KBM-7 (cell line): ENCODE data around the gene SCRT2.

Experiments used
- DNase-seq: peaks from one replicate; pipeline ENCODE4 v3.0.0-alpha.2; 2015
- in situ Hi-C: fragments of 300-500 bp; cut with MboI; formaldehyde crosslinking; loops from 2 replicates; pipeline ENCODE4 v1.14.3; 2020; ENCODE audit warnings: low sequenced_read_pairs, low pct_unique_long_range_greater_than_20kb, mixed read lengths

Gene SCRT2

GRCh38 chr20:615514-615913 is 60.1 kb downstream of the SCRT2 start:
- in situ Hi-C loops = no loop called here
- no peak for DNase-seq

- no peak for DNase-seq
- in situ Hi-C loops = no loop called here
Measured at GRCh38 chr20:611843-612185, 63.8 kb downstream of the SCRT2 start.
